HG03060 (cell line): ENCODE data around the gene SMIM23.
"Not testable (repeated sequence)": the region's sequence is repeated elsewhere in the genome, so short reads cannot be mapped to it uniquely, and the experiment has no call there.

Source experiments
- ATAC-seq: cut with Tn5 transposase; IDR thresholded peaks from one replicate; pipeline ENCODE4 v1.9.1; 2021; ENCODE audit warnings: low read depth, moderate number of reproducible peaks; ENCODE audit not compliant: unreplicated experiment

Gene SMIM23

DNA sequence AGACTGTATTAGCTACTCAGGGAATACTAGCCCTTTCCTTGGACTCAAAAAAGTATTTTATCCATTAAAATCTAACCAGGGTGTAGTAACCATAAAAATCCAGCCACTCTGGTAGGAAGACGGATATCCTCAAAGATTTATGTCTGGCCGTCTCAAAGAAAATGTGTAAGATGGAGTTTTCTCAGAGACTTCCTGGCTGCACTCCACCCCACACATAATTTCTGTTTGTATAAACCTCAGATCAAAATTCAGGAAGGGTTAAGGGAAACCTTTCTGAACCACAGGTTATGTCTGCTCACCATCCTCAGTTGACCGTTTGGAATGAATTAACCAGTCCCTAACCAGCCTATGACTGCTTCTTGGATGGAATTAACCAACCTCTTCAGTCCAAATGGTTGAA, 13.8 kb upstream of the SMIM23 start:
- no peak for ATAC-seq

DNA sequence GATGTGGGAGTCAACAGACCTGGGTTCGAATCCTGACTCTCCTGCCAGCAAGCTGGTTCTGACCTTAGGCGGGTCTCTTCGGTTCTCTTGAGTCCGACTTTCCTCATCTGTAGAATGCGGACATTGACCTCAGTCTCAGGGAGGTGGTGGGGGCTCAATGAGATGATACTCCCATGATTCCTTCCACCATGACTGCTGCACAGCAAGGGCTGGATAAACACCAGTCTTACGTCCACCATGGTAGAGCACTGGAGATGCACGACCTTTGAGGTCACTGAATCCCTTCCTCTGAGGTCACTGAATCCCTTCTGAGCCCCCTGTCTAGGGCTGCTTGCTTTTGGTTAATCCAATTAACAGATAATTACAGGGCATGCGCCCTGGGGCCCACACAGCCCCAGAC, 12.5 kb upstream of the SMIM23 start:
- ATAC-seq, result no peak

DNA sequence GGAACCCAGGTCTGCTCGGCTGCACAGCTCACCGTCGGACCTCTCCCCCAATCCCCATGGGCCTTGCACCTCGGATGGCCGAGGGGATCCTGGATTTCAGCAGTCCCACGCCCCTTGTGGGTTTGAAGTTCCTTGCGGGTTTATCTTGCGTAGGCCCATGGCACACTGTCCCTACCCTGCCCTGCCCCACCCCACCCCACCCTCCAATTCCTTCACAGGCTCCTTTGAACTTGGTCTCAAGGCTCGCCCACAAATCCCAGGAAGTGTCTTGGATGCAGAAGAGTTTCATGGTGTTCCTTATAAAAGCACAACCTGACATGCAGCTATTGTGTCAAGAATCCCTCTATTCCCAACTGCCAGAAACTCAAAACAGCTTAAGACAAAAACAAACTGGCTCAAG, 11.2 kb upstream of the SMIM23 start:
- no peak for ATAC-seq

DNA sequence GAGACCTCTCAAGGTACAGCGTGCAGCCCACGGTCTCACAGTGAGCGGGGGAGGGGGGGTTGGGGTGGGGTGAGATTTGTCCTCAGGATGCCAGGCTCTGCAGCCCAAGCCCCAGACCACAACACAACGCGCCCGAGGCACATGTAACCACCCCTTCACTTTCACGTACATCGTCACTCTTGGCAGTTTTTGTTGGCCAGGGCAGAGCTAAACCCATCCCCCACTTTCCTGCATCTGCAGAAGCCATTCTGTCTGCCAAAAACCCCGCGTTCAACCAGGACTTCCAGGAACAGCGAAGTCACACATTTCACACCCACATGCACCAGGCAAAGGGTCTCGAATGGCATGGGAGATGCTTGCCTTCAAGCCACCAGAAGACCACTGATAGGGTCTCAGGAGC, 9.4 kb upstream of the SMIM23 start:
- ATAC-seq, result no peak

DNA sequence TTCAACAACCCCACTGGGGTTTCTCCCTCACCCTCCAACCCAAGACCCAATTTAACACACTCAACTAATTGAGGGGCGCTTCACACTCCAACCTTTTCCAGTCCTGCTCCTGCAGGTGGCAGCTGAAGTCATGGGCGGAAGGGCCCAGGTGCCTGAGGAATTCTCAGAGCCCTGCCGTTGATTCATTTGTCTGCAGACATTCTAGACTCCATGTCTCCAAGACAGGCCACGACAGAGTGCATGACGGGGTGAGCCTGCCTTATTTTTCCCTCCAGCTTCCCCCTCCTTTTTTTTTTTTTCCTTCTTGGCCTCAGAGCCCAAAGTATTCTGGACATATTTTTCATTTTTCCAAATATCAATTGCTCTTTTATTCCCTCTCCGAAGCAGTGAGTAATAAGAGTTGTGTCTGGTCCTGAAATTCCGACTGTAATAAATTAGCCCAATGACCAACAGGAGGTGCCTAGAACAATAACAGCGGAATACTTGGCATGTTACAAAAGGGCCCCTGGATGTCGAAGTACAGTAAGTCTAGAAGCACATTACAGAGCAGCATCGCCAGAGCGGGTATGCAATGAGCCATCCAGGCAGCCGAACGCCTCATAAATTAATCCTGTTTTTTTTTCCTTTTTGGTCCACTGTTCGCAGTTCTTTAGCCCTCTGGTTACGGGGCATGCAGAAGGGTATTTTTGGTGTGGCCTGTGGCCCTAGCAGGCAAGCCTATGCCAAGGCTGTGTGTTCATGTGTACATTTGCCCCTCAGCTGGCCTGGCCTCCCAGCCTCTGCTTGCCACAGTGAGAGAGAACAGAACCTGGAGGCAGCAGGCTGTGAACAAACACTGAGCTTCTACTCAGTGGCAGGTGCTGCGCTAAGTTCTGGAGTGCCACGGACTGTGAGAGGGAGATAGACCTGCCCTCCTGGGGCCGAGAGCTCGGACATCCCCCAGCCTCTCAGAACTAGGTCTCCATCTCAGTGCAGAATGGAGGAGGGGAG, 8.6 kb upstream of the SMIM23 start:
- ATAC-seq, result no peak

DNA sequence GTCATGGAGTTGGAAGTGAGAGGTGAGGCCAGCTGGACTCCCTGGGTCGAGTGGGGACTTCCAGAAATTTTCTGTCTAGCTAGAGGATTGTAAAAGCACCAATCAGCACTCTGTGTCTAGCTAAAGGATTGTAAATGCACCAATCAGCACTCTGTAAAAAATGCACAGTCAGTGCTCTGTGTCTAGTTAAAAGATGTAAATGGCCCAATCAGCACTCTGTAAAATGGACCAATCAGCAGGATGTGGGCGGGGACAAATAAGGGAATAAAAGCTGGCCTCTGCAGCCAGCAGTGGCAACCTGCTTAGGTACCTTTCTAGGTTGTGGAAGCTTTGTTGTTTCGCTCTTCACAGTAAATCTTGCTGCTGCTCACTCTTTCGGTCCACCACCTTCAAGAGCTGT, 3.9 kb upstream of the SMIM23 start:
- ATAC-seq, result not testable (repeated sequence)

DNA sequence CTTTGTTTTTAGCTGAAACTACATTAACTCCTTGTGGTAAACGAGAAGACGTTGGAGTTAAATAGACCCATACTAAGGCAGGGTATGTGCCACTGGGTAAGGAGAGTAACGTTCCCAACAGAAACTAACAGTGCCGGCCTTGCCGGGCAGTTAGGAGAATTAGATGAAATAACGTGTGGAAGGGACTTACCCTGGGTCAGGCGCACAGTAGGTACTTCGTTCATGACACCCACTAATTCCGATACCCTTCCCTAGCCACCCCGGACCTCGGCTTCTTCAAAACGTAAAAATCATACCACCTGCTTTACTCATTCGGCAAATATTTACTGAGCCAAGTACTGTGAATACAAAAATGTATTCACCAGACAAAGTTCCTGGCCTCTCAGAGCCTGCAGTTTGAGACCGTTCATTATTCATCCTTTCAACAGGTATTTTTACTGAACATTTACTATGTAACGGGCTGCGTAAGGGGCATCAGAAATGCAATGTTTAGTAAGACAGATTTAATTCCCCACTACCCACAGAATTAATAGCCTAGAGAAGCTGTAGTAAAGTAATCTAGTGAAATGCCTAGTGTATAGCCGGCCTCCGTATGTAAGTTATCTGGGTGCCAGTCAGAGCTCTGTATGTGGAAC, 3.2 kb upstream of the SMIM23 start:
- no peak for ATAC-seq

DNA sequence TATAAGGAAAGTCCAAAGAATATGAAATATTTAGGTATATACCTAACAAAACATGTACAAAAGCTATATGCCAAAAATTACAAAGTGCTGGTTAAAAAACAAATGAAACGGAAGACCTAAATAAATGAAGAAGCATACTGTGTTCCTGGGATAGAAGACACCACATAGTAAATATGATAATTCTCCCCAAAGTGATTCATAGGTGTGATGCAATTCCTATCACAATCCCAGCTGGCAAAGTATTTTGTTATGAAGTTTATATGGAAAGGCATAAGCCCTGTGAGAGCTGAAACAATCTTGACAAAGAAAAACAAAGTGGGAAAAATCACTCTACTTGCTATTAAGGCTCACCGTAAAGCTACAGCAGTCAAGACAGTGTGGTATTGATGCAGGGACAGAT, 2.6 kb upstream of the SMIM23 start:
- no peak for ATAC-seq

DNA sequence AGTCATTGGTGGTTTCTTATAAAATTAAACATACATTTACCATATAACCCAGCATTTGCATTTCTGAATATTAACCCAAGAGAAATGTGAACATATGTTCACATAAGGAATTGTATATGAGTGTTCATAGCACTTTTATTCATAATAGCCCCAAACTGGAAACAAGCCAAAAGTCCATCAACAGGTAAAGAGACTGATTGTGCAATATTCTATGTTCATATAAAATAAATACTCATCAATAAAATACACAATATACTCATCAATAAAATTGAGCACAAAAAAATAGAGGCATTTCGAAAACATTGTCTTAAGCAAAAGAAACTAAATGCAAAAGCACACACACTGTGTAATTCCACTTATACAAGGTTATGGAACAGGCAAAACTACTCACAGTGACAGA, 3.7 kb downstream of the SMIM23 start:
- ATAC-seq, result no peak

DNA sequence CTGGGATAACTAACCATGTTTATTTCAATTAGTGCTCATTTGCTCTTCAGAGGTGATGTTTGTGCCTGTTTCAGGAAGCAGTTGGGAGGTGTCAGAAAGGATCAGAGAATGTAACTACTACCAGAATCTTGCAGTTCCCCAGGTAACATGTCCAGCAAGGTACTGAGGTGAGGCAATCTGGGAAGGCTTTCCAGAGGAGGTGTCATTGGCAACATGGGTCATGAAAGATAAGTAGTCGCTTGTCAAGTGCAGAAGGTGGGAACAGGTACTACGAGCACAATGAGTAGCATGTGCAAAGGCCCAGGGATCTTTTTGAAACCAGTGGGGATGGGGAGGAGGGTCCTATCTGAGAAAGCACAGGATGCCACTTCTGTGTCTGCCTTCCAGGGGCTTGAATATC, 4.8 kb downstream of the SMIM23 start:
- no peak for ATAC-seq

DNA sequence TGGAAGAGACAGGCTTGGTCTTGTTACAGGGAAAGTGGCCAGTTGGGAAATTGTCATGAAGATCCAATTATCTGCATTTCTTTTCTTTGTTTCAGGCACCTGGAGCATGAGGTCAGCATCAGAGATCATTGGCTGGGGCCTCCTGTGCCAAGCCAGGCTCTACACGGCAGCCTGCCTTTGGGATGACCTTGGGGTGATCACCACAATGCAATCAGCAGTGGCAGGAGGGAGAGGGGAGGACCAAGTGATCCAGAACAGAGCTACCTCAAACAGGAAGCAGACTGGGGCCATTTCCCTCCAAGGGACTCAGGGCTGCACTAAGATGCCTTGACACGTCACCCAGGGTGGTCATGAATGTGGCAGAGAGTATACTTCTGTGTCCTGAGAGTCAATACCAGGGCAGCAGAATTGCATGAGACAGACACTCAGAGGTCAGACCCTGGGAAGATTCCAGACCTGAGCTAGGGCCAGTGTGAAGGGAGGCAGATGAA, 8.9 kb downstream of the SMIM23 start:
- no peak for ATAC-seq

DNA sequence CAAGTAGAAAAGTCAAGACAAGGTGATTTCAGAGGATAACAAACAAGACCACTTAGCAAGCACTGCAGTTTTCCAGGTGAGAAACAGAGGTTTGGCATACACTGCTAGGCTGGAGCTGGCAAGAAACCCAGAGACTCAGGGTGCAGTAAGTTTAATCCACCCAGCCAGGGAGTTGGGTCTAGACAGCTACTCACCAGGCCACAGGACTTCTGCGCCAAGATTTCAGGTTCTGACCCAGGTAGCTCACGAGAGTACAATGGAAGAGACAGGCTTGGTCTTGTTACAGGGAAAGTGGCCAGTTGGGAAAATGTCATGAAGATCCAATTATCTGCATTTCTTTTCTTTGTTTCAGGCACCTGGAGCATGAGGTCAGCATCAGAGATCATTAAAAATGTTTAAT, 9.8 kb downstream of the SMIM23 start:
- ATAC-seq, result no peak

DNA sequence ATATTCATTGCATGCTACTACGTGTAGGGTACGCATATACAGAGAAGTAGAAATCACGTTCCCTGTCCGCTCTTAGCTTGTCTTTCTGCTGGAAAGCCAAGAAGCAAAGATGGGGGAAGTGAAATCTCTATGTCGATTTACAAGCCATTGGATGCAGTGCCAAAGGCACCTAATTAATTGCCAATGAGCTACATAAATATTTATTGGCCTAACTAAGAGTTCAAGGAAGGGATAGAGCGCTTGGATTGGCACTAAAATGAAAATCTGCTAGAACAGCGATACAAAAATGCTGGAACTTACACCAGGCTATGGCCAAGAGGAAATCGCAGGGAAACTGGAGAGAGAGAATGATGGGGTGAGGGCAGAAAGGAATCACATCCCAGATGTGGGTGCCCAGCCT, 10.8 kb downstream of the SMIM23 start:
- no peak for ATAC-seq

DNA sequence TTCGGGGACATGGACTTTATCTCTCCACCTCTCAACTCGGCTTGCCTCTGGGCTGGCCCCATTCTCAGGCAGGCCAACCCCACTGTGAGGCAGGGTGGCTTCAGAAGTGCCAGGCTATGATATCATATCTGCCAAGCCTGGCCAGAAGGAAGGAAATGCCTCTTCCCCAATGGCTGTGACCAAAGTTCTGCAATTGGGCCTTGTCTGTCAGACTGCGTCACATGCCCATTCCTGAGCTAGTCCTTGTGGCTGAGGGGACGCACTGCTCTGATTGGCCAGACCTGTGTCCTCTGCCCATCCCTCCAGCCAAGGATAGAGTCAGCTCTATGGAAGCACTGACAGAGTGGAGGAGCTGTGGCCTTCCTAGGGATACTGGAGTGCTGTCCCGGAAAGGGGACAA, 11.9 kb downstream of the SMIM23 start:
- ATAC-seq, result no peak

DNA sequence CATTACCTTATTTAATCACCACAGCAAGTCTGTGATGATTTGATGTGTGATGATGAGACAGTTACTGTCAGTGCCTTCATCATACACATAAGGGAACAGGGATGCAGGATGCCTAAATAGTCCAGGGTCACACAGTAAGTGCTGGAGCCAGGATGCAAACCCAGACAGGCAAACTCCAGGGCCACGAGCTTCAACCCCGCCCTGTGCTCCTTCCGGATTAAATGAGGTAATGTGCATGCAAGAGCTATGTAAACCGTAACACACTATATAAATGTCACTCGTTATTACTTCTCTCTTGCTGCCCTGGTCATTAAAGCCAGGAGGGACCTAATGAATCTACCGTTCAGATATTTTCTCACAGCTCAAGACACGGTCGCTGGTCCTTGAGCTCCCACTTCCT, 12.8 kb downstream of the SMIM23 start:
- ATAC-seq, result no peak

DNA sequence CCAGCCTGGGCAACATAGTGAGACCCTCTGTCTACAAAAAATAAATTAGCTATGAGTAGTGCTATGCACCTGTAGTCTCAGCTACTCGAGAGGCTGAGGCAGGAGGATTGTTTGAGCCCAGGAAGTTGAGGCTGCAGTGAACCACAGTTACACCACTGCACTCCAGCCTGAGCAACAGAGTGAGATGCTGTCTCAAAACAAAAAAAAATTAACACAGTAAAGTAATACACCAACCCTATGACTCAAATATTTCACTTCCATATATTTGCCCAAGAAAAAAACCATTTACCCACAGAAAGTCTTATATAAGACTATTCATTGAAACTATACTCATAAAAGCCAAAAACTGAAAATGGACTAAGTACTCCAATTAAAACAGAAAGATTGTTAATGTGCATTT, 16.2 kb downstream of the SMIM23 start:
- no peak for ATAC-seq

DNA sequence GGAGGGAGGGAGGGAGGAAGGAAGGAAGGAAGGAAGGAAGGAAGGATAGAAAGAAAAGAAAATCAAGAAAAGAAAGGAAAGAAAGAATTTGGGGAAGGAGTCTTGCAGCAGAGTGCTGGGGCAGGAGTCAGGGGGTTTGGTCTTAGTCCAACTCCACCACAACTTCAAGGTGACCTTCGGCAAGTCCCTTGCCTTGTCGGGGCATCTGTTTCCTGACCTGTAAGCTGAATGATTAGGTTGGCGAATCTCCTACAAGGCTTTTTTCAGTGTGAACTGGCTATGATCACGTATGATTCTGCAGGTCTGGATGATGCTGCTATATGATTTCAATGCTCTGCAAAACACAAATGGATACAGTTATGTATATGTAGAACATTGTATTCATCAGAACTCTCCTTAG, 20.1 kb downstream of the SMIM23 start:
- ATAC-seq, result no peak

DNA sequence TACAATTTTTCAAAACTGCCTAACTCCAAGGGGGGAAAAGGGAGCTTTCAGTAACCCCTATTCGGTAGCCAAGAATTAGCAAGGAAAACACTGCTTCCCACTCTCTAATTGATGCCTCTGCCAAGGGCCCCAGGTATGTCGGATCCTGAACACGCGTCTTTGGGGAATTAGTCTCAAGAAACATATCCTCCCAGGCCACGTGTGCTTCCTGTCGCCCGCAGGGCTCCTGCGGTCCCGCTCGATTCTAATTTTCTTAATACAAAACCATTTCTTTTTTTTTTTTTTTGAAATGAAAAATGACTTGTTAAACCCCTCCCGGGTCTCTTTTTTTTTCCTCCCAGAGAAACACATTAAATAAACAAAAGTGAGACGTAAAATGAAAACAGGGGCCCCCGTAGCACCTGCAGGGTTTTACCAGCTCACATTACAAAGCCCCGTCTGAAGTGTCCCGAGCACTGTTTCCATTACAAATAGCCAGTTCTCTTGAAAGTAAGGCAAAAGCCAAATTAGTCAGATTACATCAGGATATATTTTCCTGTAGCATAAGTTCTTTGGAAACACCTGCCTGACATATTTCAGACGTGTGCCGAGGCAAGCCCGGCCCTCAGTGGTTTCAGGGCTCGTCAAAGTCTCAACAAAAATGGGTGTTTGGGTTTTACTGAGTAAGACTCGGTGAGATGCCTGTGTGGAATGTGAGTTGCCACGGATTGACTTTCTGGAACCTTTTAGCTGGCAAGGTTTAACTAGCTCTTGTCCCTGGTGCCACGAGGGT, 21.5 kb downstream of the SMIM23 start:
- no peak for ATAC-seq

DNA sequence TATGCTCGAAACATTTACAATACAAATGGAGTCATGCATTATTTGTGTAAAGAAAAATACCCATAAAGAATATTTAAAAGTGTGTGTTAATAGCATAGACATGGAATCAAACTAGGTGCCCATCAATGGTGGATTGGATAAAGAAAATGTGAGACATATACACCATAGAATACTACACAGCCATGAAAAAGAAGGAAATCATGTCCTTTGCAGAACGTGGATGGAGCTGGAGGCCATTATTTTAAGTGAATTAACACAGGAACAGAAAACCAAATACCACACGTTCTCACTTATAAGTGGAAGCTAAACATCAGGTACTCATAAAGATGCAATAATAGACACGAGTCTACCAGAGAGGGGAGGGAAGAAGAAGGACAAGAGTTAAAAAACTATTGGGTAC, 22.8 kb downstream of the SMIM23 start:
- no peak for ATAC-seq

DNA sequence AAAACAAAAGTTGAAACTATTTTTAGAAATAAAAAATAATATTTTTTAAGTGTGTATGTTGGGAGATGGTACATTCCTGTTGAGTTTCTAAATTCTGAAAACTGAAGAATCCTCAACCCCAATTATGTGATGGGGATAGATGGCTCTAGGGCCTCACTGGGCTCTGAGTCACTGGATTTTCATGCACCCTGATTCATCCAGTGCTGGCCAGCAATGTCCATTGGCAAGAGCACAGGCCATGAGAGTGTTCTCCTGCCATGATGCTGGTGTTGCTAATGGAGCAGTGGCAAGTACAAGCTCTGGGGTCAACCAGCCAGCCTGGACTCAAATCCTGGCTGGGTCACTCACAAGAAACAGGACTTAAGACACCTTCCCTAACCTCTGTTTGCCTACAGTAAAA, 23.3 kb downstream of the SMIM23 start:
- no peak for ATAC-seq

DNA sequence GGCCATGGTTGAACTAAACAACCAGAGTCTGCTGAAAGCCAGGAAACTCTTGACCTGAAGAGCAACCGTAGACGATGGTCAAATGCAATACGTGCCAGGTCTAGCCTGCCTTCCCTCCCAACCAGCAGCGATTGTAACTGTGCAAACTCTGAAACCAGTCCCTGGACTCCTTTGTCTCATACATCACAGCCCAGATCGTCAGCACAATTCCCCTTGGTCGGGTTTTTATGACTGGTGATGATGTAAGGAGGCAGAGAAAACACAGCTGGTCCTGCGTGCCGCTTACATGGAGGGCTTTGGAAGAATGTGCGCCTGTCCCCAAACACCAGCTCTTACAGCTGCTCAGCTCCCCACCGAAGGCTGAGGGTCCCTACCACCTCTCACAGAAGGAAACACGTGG, 24.6 kb downstream of the SMIM23 start:
- ATAC-seq, result no peak
